ENCODE data around the gene CSK.

DNA sequence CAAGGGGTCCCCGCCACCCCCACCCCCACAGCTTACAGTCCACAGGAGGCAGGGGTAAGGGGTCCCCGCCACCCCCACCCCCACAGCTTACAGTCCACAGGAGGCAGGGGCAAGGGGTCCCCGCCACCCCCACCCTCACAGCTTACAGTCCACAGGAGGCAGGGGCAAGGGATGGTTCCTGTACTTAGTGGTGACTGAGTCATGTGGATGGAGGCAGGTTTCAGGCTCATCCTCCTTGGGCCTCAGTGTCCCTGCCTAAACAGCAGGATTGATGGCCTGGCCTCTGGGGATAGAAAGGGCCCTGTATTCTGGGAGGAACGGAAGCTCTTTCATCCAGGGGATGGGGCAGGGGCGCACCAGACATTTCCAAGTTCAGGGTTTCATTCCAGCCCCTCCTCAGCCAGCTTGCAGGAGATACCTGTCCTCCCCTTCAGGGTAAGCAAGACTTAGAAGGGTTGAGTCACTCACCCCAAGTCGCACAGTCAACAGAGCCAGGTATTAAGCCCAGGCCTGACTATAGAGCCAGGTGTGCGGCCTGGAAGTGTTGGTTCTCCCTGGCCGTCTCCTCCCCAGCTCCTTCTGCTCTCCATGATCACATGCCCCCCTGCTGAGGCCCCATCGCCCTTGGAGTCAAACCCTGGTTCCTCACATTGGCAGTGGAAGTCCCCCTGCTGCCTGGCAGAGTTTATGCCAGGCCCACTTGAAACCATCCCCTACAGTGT lies 12.5 kb downstream of the CSK start:
- no peak for TF ChIP-seq CTCF (IDR thresholded peaks at IDR 0.05; ENCODE audit: low read depth, low read length)
- TF ChIP-seq EZH2phosphoT487 (IDR thresholded peaks at IDR 0.05; ENCODE audit: low read depth) = no peak
